MM.1S (cell line): ENCODE data around the gene JAML.

Source experiments
- DNase-seq: peaks from one replicate; pipeline ENCODE4 v3.0.0-alpha.2; 2015
- H2AFZ ChIP-seq: fragments of 300-600 bp; sonication (generic); 2 replicates; pipeline ENCODE4 v1.6.0; 2016; ENCODE audit warnings: antibody characterized with exemption, low read length
- H3F3A ChIP-seq: fragments of 300-600 bp; sonication (generic); 2 replicates; pipeline ENCODE4 v1.6.1; 2016; ENCODE audit warnings: mild to moderate bottlenecking, antibody characterized with exemption, low read length, moderate library complexity, mixed read lengths; ENCODE audit not compliant: insufficient read depth
- H3K27ac ChIP-seq: fragments of 300-600 bp; sonication (generic); 2 replicates; pipeline ENCODE4 v1.5.1; 2016; ENCODE audit warnings: mild to moderate bottlenecking, low read length
- H3K27me3 ChIP-seq: fragments of 300-600 bp; sonication (generic); replicated peaks from 2 replicates; pipeline ENCODE4 v1.6.0; 2016; ENCODE audit warnings: low read length; ENCODE audit not compliant: insufficient read depth
- H3K36me3 ChIP-seq: fragments of 300-600 bp; sonication (generic); replicated peaks from 2 replicates; pipeline ENCODE4 v1.6.1; 2016; ENCODE audit warnings: mild to moderate bottlenecking, low read length, mixed read lengths; ENCODE audit not compliant: insufficient read depth
- H3K4me1 ChIP-seq: fragments of 300-600 bp; sonication (generic); 2 replicates; pipeline ENCODE4 v1.6.1; 2016; ENCODE audit warnings: low read length, mixed read lengths
- H3K4me2 ChIP-seq: fragments of 300-600 bp; sonication (generic); 2 replicates; pipeline ENCODE4 v1.6.0; 2016; ENCODE audit warnings: low read depth, low read length
- H3K4me3 ChIP-seq: fragments of 300-600 bp; sonication (generic); 2 replicates; pipeline ENCODE4 v1.5.1; 2016; ENCODE audit warnings: low read length, mixed read lengths
- H3K79me2 ChIP-seq: fragments of 300-600 bp; sonication (generic); 2 replicates; pipeline ENCODE4 v1.6.1; 2016; ENCODE audit warnings: mixed run types, low read length, mixed read lengths
- H3K9ac ChIP-seq: fragments of 300-600 bp; sonication (generic); 2 replicates; pipeline ENCODE4 v1.6.1; 2016; ENCODE audit warnings: low read length, mixed read lengths
- H3K9me2 ChIP-seq: fragments of 300-600 bp; sonication (generic); replicated peaks from 2 replicates; pipeline ENCODE4 v1.6.1; 2016; ENCODE audit warnings: mild to moderate bottlenecking, low read length, mixed read lengths; ENCODE audit not compliant: insufficient read depth
- H3K9me3 ChIP-seq: fragments of 300-600 bp; sonication (generic); replicated peaks from 2 replicates; pipeline ENCODE4 v1.6.1; 2016; ENCODE audit warnings: mild to moderate bottlenecking, low read length, mixed read lengths; ENCODE audit not compliant: insufficient read depth
- H4K20me1 ChIP-seq: fragments of 300-600 bp; sonication (generic); 2 replicates; pipeline ENCODE4 v1.6.1; 2016; ENCODE audit warnings: mild to moderate bottlenecking, low read length, moderate library complexity, mixed read lengths; ENCODE audit not compliant: insufficient read depth
- CTCF ChIP-seq: fragments of 300-600 bp; sonication (generic); IDR thresholded peaks from 2 replicates; pipeline ENCODE4 v1.5.1; 2016; ENCODE audit warnings: antibody characterized with exemption, low read length, mixed read lengths
- EZH2 ChIP-seq: fragments of 300-600 bp; sonication (generic); optimal IDR thresholded peaks from 2 replicates; pipeline ENCODE3; 2017; ENCODE audit warnings: low read depth, mild to moderate bottlenecking, antibody characterized with exemption, low read length, mixed read lengths
- EZH2phosphoT487 ChIP-seq: fragments of 300-600 bp; sonication (generic); IDR thresholded peaks from 2 replicates; pipeline ENCODE4 v1.6.1; 2018; ENCODE audit warnings: antibody characterized with exemption, low read length

JAML gene

GRCh38 chr11:118231461-118231860 is 6.7 kb upstream of the JAML start:
- DNase-seq, result no peak
- Histone ChIP-seq H3K4me3 (no peak overlapping the region), H3K27ac (no peak overlapping the region), H3F3A (no peaks in the 10 kb centered on the region), H3K4me1 (no peaks in the 10 kb centered on the region), H3K4me2 (no peak overlapping the region), H3K9me3 (no peaks in the 10 kb centered on the region), H3K36me3 (no peaks in the 10 kb centered on the region), H3K79me2 (no peaks in the 10 kb centered on the region), H4K20me1 (no peaks in the 10 kb centered on the region), H2AFZ (no peak overlapping the region), H3K9me2 (no peaks in the 10 kb centered on the region), H3K9ac (no peak overlapping the region), H3K27me3 (no peaks in the 10 kb centered on the region)
- TF ChIP-seq EZH2 (no peak), CTCF (no peak), EZH2phosphoT487 (no peak)

- TF ChIP-seq CTCF (no peak), EZH2phosphoT487 (no peak), EZH2 (no peak)
These were observed 5.3 kb upstream of the JAML start for GRCh38 chr11:118230088-118230487.

GRCh38 chr11:118229274-118229847 is 4.5 kb upstream of the JAML start:
- H3K9me2 ChIP-seq, result no peaks in the 10 kb centered on the region
- H4K20me1 ChIP-seq, result no peaks in the 10 kb centered on the region
- H3K4me2 ChIP-seq, result no peak overlapping the region

More at GRCh38 chr11:118230088-118230487, 5.3 kb upstream of the JAML start:
- no peaks in the 10 kb centered on the region for H4K20me1 ChIP-seq
- no peaks in the 10 kb centered on the region for H3K79me2 ChIP-seq
- no peak overlapping the region for H3K4me2 ChIP-seq
- H3K9ac ChIP-seq, result no peak overlapping the region
- no peaks in the 10 kb centered on the region for H3K9me2 ChIP-seq
- no peaks in the 10 kb centered on the region for H3K27me3 ChIP-seq
- no peak overlapping the region for H3K4me3 ChIP-seq
- no peak overlapping the region for H3K27ac ChIP-seq
- H3F3A ChIP-seq, result no peaks in the 10 kb centered on the region
- H3K36me3 ChIP-seq, result no peaks in the 10 kb centered on the region
- no peak for DNase-seq
- no peaks in the 10 kb centered on the region for H3K4me1 ChIP-seq
- no peak overlapping the region for H2AFZ ChIP-seq
- no peaks in the 10 kb centered on the region for H3K9me3 ChIP-seq

More at GRCh38 chr11:118229274-118229847, 4.5 kb upstream of the JAML start:
- Histone ChIP-seq H3K9ac (no peak overlapping the region), H3K27me3 (no peaks in the 10 kb centered on the region), H3F3A (no peaks in the 10 kb centered on the region), H3K4me1 (no peaks in the 10 kb centered on the region), H2AFZ (no peak overlapping the region), H3K79me2 (no peaks in the 10 kb centered on the region), H3K4me3 (no peak overlapping the region), H3K36me3 (no peaks in the 10 kb centered on the region), H3K27ac (no peak overlapping the region), H3K9me3 (no peaks in the 10 kb centered on the region)
- no peak for DNase-seq
- TF ChIP-seq EZH2phosphoT487, result no peak
- TF ChIP-seq CTCF, result no peak
- no peak for TF ChIP-seq EZH2
